Astrocyte of the cerebellum (primary cell): ENCODE data around the gene SERTAD3.
"Not testable (repeated sequence)": the region's sequence is repeated elsewhere in the genome, so short reads cannot be mapped to it uniquely, and the experiment has no call there.

Source experiments
- DNase-seq: peaks from one replicate; pipeline ENCODE4 v3.0.0-alpha.2; 2011; ENCODE audit warnings: low read depth
- H3K4me3 ChIP-seq: 2 replicates; pipeline ENCODE4 v1.5.1; 2011; ENCODE audit warnings: mild to moderate bottlenecking, low read depth, low read length, moderate library complexity
- in situ Hi-C: cut with HindIII; loops from 2 replicates; pipeline ENCODE4 v1.10.0; 2017; ENCODE audit warnings: low sequenced_read_pairs
- TF ChIP-seq, protein P1 (sequence below): IDR thresholded peaks from 2 replicates; pipeline ENCODE4 v1.5.1; 2012; ENCODE audit warnings: low read length, low read depth, moderate library complexity, mild to moderate bottlenecking; ENCODE audit errors: missing control alignments

Gene SERTAD3

DNA sequence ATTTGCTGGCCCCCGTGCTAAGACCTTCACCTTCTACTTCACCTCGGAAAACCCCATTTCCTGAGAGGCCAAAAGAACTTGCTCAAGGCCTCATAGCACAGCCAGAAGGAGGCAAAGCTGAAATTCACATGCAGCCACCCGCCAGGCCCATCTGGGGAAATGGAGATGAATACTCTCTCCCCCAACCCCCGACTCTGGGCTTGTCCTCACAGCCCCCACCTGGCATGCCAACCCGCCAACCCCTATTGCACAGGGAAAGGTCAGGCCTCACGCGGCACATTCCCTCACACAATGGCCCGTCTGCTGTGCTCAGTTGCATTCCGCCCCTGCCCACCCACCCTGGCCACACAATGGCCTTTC lies 34.1 kb downstream of the SERTAD3 start:
- TF ChIP-seq, protein P1, sequence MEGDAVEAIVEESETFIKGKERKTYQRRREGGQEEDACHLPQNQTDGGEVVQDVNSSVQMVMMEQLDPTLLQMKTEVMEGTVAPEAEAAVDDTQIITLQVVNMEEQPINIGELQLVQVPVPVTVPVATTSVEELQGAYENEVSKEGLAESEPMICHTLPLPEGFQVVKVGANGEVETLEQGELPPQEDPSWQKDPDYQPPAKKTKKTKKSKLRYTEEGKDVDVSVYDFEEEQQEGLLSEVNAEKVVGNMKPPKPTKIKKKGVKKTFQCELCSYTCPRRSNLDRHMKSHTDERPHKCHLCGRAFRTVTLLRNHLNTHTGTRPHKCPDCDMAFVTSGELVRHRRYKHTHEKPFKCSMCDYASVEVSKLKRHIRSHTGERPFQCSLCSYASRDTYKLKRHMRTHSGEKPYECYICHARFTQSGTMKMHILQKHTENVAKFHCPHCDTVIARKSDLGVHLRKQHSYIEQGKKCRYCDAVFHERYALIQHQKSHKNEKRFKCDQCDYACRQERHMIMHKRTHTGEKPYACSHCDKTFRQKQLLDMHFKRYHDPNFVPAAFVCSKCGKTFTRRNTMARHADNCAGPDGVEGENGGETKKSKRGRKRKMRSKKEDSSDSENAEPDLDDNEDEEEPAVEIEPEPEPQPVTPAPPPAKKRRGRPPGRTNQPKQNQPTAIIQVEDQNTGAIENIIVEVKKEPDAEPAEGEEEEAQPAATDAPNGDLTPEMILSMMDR, result no peak
- no peak overlapping the region for H3K4me3 ChIP-seq
- in situ Hi-C loops, result no loop called here
- DNase-seq, result no peak

DNA sequence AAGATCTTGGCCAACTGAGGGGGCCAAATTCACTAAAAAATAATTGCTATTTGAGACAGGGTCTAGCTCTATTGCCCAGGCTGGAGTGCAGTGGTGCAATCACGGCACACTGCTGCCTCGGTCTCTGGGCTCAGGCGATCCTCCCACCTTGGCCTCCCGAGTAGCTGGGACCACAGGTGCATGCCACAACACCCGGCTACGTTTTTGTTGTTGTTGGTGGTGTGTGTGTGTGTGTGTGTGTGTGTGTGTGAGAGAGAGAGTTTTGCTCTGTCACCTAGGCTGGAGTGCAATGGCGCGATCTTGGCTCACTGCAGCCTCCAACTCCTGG lies 35.6 kb downstream of the SERTAD3 start:
- DNase-seq, H3K4me3 ChIP-seq, in situ Hi-C loops: not testable (repeated sequence)

DNA sequence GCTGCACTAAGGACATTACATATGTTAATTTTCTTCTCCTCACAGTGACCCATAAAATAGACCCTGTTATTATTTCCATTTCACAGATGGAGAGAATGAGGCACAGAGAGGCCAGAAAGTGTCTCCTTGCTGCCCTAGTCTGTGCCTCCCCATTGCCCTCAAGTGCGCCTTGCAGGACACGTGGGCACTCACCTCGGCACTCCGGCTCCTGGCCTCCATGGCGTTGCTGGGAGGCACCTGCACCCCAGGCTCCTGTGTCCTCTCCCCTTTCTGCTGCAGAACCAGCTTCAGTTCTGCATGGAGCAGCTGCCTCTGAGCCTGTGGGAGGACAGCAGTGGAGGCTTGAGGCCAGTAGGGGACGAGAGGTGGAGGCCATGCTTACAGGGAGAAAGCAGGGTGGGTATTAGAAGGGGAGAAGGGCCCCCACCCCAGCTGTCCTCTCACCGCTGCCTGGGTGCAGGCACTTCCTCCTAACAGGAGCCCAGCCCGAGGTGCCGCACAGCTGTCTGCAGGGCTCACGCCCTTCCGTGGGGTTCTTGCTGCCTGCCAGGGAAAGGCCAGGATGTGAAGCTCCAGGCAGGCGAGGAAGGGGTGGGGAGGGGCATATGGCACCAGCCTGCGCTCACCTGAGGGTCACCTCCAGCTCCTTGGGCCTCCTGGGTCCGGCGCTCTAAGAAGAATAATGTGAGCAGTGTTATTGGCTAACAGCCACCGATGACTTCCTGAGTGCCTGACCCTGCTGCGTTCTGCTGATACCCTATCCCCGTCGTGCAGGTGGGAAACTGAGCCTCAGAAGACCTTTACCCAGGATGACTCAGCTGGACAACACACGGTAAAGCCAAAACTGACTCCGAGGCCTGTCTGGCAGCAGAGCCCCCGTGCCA lies 36.2 kb downstream of the SERTAD3 start:
- H3K4me3 ChIP-seq, result no peak overlapping the region
- in situ Hi-C loops, result no loop called here
- TF ChIP-seq, protein P1, result no peak
- DNase-seq, result no peak

DNA sequence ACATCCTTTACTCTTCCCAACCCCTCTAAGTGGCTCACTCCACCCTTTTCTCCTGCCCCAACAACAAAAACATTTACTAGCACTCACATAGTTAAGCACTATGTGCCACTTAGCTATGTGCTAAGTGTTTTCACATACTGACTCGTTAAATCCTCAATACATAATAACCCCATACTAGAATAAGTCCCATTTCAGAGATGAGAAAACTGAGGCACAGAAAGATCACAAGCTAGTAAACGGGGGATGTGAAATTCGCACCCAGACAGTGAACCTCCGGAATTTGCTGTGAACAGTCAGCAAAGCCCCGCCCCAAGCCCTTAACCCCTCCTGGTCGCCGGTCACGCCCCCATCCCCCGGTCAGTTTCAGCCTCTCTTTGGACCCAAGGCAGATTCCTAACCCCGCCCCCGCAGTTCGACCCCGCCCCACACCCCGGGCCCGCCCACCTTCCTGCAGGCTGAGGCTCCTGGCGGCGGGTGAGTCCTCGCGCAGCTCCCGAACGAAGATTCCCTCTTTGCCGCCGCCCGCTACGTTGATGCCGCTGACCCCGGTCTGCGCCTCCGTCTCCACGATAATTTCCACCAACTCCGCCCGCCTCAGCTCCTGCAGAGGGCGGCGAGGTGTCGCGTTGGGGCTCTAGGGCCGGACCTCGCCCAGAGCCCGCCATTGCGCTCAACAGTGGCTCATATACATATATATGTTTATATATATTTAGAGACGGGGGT lies 40.7 kb downstream of the SERTAD3 start:
- in situ Hi-C loops, result no loop called here

DNA sequence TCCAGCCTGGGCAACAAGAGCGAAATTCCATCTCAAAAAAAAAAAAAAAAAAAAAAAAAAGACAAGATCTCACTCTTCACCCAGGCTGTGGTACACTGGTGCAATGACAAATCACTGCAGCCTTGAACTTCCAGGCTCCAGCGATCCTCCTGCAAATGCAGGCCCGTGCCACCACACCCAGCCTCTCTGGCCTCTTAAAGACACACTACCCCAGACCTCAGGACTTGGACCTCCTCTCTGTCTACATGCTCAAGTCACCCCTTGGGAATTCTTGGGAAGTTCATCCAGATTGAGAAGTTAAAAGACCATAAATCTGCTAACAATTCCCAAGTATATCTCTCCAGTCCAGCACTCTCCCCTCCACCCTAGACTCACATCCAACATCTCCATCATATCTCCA lies 43.6 kb downstream of the SERTAD3 start:
- in situ Hi-C loops, result no loop called here
- no peak for DNase-seq
- TF ChIP-seq, protein P1, result no peak
- no peak overlapping the region for H3K4me3 ChIP-seq

More for the DNA sequence above, 40.7 kb downstream of the SERTAD3 start:
- peak; percentile 57 for DNase-seq
- peak overlapping the region; percentile 47 for H3K4me3 ChIP-seq
- TF ChIP-seq, protein P1, result no peak

DNA sequence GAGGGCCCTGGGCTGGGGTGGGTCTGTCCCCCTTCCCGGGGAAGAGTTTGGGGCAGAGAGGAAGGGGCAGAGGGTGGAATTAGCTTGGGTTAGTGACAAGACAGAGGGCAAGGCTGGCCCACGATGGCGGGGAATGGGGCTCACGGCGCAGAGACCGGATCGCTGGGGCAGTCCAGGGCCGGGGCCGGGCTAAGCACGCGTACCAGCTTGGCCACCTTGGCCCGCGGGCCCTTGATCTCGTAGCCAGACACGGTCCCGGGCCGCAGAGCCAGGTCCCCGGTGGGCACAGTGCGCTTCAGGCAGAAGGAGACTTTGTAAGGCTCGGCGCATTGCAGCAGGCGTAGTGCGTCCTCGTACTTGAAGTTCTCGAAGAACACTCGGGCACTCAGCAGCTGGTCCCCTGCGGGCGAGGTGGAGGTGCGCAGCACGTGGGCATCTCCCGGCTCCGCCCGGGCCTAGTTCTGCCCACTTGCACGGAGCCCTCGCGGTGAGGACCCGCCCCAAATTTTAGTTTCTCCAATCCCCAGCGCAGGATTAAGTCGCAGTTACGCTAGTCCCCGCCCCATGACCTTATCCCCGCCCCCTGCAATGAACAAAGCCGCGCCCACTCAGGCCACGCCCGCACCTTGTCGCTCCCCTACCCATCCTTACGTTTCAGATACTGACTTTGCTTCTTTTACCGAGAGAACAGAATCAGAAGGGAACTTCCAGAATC lies 45.6 kb downstream of the SERTAD3 start:
- TF ChIP-seq, protein P1, result no peak
- in situ Hi-C loops, result no loop called here
- DNase-seq, result no peak
- no peak overlapping the region for H3K4me3 ChIP-seq
